HCT116 (cell line): ENCODE measurements around the gene DNAL4. TPM values are rescaled to one million over a fixed set of nuclear protein-coding genes. Genes with fewer than 3 reads are reported as not detected.

Source experiments
- ATAC-seq: fragments of 200-7000 bp; cut with Tn5 transposase; 2 replicates; pipeline ENCODE4 v1.9.1; 2020; ENCODE audit warnings: mild to moderate bottlenecking, moderate library complexity
- BruUV-seq: library from RNA; stranded (reverse); fragments of 400-500 nt; replicated peaks from 2 replicates; lab custom pipeline; 2021; lab: Mats Ljungman, UMichigan
- CTCF ChIA-PET: fragments of 300-600 bp; sonication (Branson Sonifier 250); formaldehyde crosslinking; loops from one replicate; lab custom pipeline; 2021; ENCODE audit warnings: antibody characterized with exemption; lab: Charles Lee
- POLR2A ChIA-PET: fragments of 300-600, 350-600 bp; sonication (Branson Sonifier 250); formaldehyde crosslinking; loops from one replicate; lab custom pipeline; 2021; ENCODE audit warnings: antibody characterized with exemption; lab: Charles Lee
- RAD21 ChIA-PET, 2 experiments: fragments of 300-600 bp; sonication (Branson Sonifier 250); formaldehyde crosslinking; loops; one replicate each; lab custom pipeline; 2023; ENCODE audit warnings: low total read pairs in 2 of 2; ENCODE audit not compliant: uncharacterized antibody in 2 of 2, unreplicated experiment in 2 of 2, low non-redundant PET in 1 of 2; lab: Charles Lee
- DNase-seq: peaks from one replicate; pipeline ENCODE4 v3.0.0-alpha.2; 2010; ENCODE audit warnings: low read depth, low spot score
- H2AFZ ChIP-seq: fragments of 200-600 bp; shearing (Covaris generic), sonication (generic); 2 replicates; pipeline ENCODE4 v1.6.1; 2017; ENCODE audit warnings: low read depth, mixed run types, mixed read lengths, antibody characterized with exemption, low read length; ENCODE audit not compliant: poor library complexity, severe bottlenecking
- H3K27ac ChIP-seq: 2 replicates; pipeline ENCODE4 v1.5.1; 2012; ENCODE audit warnings: low read depth, low read length
- H3K27me3 ChIP-seq: fragments of 200-600 bp; sonication (generic); 2 replicates; pipeline ENCODE4 v1.6.1; 2016; ENCODE audit warnings: mixed run types, low read length, mixed read lengths; ENCODE audit not compliant: insufficient read depth
- H3K36me3 ChIP-seq, 2 experiments: fragments of 200-500 bp in 1 of 2; fragments of 200-600 bp in 1 of 2; sonication (Bioruptor generic) in 1 of 2; sonication (generic) in 1 of 2; 2 replicates each; pipeline versions ENCODE4 v1.5.1 to v1.6.1; 2014 to 2016; ENCODE audit warnings: low read length in 2 of 2, inconsistent platforms in 1 of 2, mixed read lengths in 1 of 2, mixed run types in 1 of 2; ENCODE audit not compliant: insufficient read depth in 2 of 2, control insufficient read depth in 1 of 2
- H3K4me1 ChIP-seq, 2 experiments: fragments of 200-600 bp in 1 of 2; sonication (generic) in 1 of 2; 2 replicates each; pipeline versions ENCODE4 v1.5.1 to v1.6.1; 2012 to 2017; ENCODE audit warnings: low read length in 2 of 2, inconsistent platforms in 1 of 2, mild to moderate bottlenecking in 1 of 2, mixed read lengths in 1 of 2, mixed run types in 1 of 2, moderate library complexity in 1 of 2; ENCODE audit not compliant: insufficient read depth in 2 of 2, control insufficient read depth in 1 of 2
- H3K4me2 ChIP-seq: fragments of 200-600 bp; sonication (generic); 2 replicates; pipeline ENCODE4 v1.6.1; 2017; ENCODE audit warnings: mixed run types, low read length, mixed read lengths
- H3K4me3 ChIP-seq, 2 experiments: fragments of 200-600 bp in 1 of 2; sonication (generic) in 1 of 2; replicated peaks in 1 of 2; 2 replicates each; pipeline ENCODE4 v1.5.1; 2011 to 2016; ENCODE audit warnings: low read length in 2 of 2, control low read depth in 1 of 2, low read depth in 1 of 2, mild to moderate bottlenecking in 1 of 2, mixed read lengths in 1 of 2, mixed run types in 1 of 2
- H3K79me2 ChIP-seq: fragments of 200-600 bp; sonication (generic); 2 replicates; pipeline ENCODE4 v1.6.1; 2017; ENCODE audit warnings: mild to moderate bottlenecking, mixed run types, low read length, moderate library complexity, mixed read lengths; ENCODE audit not compliant: insufficient read depth
- H3K9ac ChIP-seq: fragments of 200-600 bp; sonication (generic); 2 replicates; pipeline ENCODE4 v1.6.1; 2016; ENCODE audit warnings: low read length, mixed read lengths
- H3K9me2 ChIP-seq: fragments of 200-600 bp; sonication (generic), shearing (Covaris generic); 2 replicates; pipeline ENCODE4 v1.6.1; 2017; ENCODE audit warnings: mixed run types, mild to moderate bottlenecking, moderate library complexity; ENCODE audit not compliant: insufficient read depth
- H3K9me3 ChIP-seq, 2 experiments: fragments of 200-500 bp in 1 of 2; fragments of 200-600 bp in 1 of 2; sonication (Bioruptor generic) in 1 of 2; sonication (generic) in 1 of 2; 2 replicates each; pipeline ENCODE4 v1.6.1; 2014 to 2017; ENCODE audit warnings: low read length in 2 of 2, mixed read lengths in 2 of 2, inconsistent platforms in 1 of 2, low read depth in 1 of 2, mild to moderate bottlenecking in 1 of 2, mixed run types in 1 of 2, moderate library complexity in 1 of 2; ENCODE audit not compliant: control insufficient read depth in 1 of 2, insufficient read depth in 1 of 2
- H4K20me1 ChIP-seq: fragments of 200-600 bp; sonication (generic), shearing (Covaris generic); 2 replicates; pipeline ENCODE4 v1.6.1; 2017; ENCODE audit warnings: mixed run types, mild to moderate bottlenecking, moderate library complexity; ENCODE audit not compliant: insufficient read depth
- POLR2AphosphoS5 ChIP-seq: IDR thresholded peaks from 2 replicates; pipeline ENCODE4 v1.6.1; 2011; ENCODE audit warnings: mild to moderate bottlenecking, low read depth, low read length, moderate library complexity
- SIN3A ChIP-seq: IDR thresholded peaks from 2 replicates; pipeline ENCODE4 v1.6.1; 2012; ENCODE audit warnings: low read depth
- TCF7L2 ChIP-seq: IDR thresholded peaks from 2 replicates; pipeline ENCODE4 v1.7.0; 2011; ENCODE audit warnings: borderline replicate concordance, inconsistent platforms; ENCODE audit not compliant: insufficient read depth, insufficient read length; ENCODE audit errors: extremely low read depth
- ZNF274 ChIP-seq: fragments of 200-500 bp; sonication (Bioruptor generic); IDR thresholded peaks from 2 replicates; pipeline ENCODE4 v1.6.1; 2014; ENCODE audit warnings: mild to moderate bottlenecking, low read depth, low read length, inconsistent platforms
- intact Hi-C: fragments of 100-400 bp; cut with micrococcal nuclease; formaldehyde crosslinking; loops from 2 replicates; pipeline ENCODE4 v1.10.0; 2022
- total RNA-seq: library from RNA; stranded (reverse); gene quantifications from one replicate; pipeline ENCODE4 v1.2.1, GENCODE V29; 2021; ENCODE audit not compliant: unreplicated experiment
- TF ChIP-seq, protein P1 (sequence below): IDR thresholded peaks from 2 replicates; pipeline ENCODE4 v1.6.1; 2011; ENCODE audit warnings: mild to moderate bottlenecking, low read length, moderate library complexity; ENCODE audit not compliant: insufficient replicate concordance; ENCODE audit errors: extremely low read depth
- TF ChIP-seq, protein P2 (sequence below): IDR thresholded peaks from 2 replicates; pipeline ENCODE4 v1.6.1; 2012; ENCODE audit warnings: low read depth
- TF ChIP-seq, protein P3 (sequence below): IDR thresholded peaks from 2 replicates; pipeline ENCODE4 v1.6.1; 2012

Gene DNAL4
- total RNA-seq, 1 experiment from 2014 or later = 18.3 TPM

DNA sequence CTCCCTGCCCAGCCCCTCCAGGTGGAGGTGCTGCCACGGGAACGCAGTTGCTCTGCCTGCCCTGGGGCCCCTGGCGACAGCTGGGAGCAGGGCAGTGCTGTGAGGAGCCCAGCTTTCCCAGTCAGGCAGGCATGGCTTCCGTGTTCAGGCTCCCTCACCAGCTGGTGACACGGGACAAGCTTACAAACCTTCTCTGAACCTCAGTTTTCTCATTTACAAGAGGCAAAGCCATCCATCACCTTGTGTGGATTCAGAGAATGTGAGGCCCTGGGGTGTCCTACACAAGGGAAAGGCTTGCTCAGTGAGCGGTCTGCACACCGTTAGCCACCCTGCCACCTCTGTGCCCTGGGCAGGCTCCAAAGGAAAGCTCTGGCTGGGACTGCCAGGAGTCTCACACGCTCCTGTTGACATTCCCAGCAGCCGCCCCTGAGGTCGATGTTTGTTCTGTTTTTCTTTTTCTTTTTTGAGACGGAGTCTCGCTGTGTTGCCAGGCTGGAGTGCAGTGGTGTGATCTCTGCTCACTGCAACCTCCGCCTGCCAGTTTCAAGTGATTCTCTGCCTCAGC lies 61.6 kb downstream of the DNAL4 start:
- no peak for ATAC-seq
- Histone ChIP-seq H3K9me2 (no peaks in the 10 kb centered on the region), H3K79me2 (no peaks in the 10 kb centered on the region), H4K20me1 (no peaks in the 10 kb centered on the region), H3K4me2 (no peak overlapping the region), H3K27ac (no peak overlapping the region), H2AFZ (no peak overlapping the region), H3K27me3 (no peaks in the 10 kb centered on the region), H3K4me3 (no peak overlapping the region), H3K4me1 (peaks cover 0 to under 1% of the 10 kb centered on the region in 2 experiments; a peak in 1 of 4 replicates), H3K36me3 (peaks cover 31 to 39% of the 10 kb centered on the region in 2 experiments; a peak in 3 of 4 replicates), H3K9ac (no peak overlapping the region), H3K9me3 (no peaks in the 10 kb centered on the region)
- ChIA-PET POLR2A (interaction anchor here (1.6 kb wide), 1 partner anchor 15 kb away, joined by 3 read pairs; no protein-coding TSS in a partner anchor), RAD21 (interaction anchor here in 1 of 2 experiments (1.1 kb wide), 1 partner anchor 34 kb away, joined by 3 read pairs; no protein-coding TSS in a partner anchor), CTCF (interaction anchor here (1.1 to 3.1 kb wide), 7 partner anchors 8 to 36 kb away, joined by 4 to 19 read pairs (median 6); no protein-coding TSS in a partner anchor)
- no peak for DNase-seq
- intact Hi-C loops = no loop called here
- no TSS peak for BruUV-seq
- TF ChIP-seq, protein P1, sequence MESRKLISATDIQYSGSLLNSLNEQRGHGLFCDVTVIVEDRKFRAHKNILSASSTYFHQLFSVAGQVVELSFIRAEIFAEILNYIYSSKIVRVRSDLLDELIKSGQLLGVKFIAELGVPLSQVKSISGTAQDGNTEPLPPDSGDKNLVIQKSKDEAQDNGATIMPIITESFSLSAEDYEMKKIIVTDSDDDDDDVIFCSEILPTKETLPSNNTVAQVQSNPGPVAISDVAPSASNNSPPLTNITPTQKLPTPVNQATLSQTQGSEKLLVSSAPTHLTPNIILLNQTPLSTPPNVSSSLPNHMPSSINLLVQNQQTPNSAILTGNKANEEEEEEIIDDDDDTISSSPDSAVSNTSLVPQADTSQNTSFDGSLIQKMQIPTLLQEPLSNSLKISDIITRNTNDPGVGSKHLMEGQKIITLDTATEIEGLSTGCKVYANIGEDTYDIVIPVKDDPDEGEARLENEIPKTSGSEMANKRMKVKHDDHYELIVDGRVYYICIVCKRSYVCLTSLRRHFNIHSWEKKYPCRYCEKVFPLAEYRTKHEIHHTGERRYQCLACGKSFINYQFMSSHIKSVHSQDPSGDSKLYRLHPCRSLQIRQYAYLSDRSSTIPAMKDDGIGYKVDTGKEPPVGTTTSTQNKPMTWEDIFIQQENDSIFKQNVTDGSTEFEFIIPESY = no peak
- TF ChIP-seq SIN3A (no peak), TCF7L2 (no peak)

DNA sequence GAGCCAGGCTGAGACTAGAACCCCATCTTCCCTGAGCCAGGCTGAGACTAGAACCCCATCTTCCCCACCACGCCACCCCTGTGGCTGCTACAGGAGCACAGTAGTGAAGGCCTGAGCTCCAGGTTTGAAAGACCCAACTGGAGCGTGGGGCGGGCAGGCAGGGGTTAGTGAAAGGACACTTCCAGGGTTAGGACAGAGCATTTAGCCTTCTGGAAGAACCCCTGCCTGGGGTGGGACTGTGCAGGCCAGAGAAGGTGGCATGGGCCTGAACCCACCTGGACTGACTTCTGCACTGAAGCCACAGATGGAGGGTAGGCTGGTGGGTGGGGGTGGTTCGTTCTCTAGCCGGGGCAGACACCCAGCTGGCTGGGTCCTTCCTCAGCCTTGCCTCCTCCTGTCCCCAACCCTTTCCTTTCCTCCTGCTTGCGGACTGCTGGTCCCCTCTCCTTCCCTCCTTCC lies 62.2 kb downstream of the DNAL4 start:
- POLR2A ChIA-PET = no interaction called here
- no peaks in the 10 kb centered on the region for H3K4me1 ChIP-seq
- H3K4me2 ChIP-seq = no peak overlapping the region
- peaks cover 37 to 43% of the 10 kb centered on the region in 2 experiments; a peak in 3 of 4 replicates for H3K36me3 ChIP-seq
- H3K9me3 ChIP-seq = no peaks in the 10 kb centered on the region
- TF ChIP-seq, protein P2, sequence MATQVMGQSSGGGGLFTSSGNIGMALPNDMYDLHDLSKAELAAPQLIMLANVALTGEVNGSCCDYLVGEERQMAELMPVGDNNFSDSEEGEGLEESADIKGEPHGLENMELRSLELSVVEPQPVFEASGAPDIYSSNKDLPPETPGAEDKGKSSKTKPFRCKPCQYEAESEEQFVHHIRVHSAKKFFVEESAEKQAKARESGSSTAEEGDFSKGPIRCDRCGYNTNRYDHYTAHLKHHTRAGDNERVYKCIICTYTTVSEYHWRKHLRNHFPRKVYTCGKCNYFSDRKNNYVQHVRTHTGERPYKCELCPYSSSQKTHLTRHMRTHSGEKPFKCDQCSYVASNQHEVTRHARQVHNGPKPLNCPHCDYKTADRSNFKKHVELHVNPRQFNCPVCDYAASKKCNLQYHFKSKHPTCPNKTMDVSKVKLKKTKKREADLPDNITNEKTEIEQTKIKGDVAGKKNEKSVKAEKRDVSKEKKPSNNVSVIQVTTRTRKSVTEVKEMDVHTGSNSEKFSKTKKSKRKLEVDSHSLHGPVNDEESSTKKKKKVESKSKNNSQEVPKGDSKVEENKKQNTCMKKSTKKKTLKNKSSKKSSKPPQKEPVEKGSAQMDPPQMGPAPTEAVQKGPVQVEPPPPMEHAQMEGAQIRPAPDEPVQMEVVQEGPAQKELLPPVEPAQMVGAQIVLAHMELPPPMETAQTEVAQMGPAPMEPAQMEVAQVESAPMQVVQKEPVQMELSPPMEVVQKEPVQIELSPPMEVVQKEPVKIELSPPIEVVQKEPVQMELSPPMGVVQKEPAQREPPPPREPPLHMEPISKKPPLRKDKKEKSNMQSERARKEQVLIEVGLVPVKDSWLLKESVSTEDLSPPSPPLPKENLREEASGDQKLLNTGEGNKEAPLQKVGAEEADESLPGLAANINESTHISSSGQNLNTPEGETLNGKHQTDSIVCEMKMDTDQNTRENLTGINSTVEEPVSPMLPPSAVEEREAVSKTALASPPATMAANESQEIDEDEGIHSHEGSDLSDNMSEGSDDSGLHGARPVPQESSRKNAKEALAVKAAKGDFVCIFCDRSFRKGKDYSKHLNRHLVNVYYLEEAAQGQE = no peak
- TF ChIP-seq, protein P3, sequence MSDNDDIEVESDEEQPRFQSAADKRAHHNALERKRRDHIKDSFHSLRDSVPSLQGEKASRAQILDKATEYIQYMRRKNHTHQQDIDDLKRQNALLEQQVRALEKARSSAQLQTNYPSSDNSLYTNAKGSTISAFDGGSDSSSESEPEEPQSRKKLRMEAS = no peak
- TF ChIP-seq POLR2AphosphoS5 = peak; percentile 14; the same call in 1 of the 2 replicates
- no peak for TF ChIP-seq ZNF274
- TF ChIP-seq TCF7L2 = no peak
- TF ChIP-seq, all 23 proteins: peak for 1
- intact Hi-C loops = no loop called here
- Histone ChIP-seq H3K9ac (no peak overlapping the region), H3K79me2 (no peaks in the 10 kb centered on the region), H4K20me1 (no peaks in the 10 kb centered on the region), H2AFZ (no peak overlapping the region), H3K27ac (no peak overlapping the region), H3K4me3 (no peak overlapping the region), H3K9me2 (no peaks in the 10 kb centered on the region), H3K27me3 (no peaks in the 10 kb centered on the region)
- CTCF ChIA-PET = interaction anchor here (1.5 to 1.6 kb wide), 3 partner anchors 9 to 34 kb away, joined by 4 to 9 read pairs (median 6); no protein-coding TSS in a partner anchor
- BruUV-seq = no TSS peak
- DNase-seq (no peak), ATAC-seq (no peak)
- RAD21 ChIA-PET = no interaction called here
